GM19238 (cell line): Measurements from ENCODE around the gene ABCC2.
"Not testable (repeated sequence)": the region's sequence is repeated elsewhere in the genome, so short reads cannot be mapped to it uniquely, and the experiment has no call there.

ENCODE experiments used
- DNase-seq: peaks from one replicate; pipeline ENCODE4 v3.0.0; 2011; ENCODE audit warnings: low spot score; ENCODE audit not compliant: insufficient read length

The ABCC2 gene

DNA sequence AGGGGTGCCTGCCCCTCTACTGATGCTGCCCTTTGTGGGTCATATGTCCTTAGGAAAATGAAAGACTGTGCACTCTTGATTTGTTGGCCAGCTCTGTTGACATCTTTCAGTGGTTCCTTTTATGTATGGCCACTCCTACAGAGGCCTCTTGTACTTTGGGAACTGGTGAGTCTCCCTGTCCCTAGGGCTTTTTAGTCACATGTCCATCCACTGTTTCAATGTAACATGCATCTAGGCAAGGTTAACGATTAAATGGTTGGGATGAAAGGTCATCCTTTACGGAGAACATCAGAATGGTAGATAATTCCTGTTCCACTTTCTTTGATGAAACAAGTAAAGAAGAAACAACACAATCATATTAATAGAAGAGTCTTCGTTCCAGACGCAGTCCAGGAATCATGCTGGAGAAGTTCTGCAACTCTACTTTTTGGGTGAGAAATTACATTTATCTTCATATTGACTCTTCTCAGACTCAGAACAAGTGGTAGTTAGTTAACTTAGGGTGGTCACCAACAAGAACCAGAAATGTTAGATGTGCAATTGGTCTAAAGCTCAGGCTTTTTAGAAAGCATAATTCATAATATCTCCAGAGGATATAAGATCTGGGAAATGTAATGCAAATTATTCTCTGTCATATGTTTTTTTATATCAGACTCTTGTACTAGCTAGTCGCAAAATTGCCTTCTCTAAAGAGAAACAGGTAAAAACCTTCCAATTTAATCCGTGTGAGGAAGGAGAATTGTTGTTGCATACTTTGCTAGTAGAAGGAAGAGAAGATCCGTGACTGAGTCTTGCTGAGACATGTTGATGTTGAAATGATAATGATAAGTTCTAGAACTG is at the start of gene ABCC2:
ABCC2 (plus strand) TSS at position 194 of the 840 bp plus-strand sequence; CDS start at position 399, 205 bp downstream.
- DNase-seq = no peak

DNA sequence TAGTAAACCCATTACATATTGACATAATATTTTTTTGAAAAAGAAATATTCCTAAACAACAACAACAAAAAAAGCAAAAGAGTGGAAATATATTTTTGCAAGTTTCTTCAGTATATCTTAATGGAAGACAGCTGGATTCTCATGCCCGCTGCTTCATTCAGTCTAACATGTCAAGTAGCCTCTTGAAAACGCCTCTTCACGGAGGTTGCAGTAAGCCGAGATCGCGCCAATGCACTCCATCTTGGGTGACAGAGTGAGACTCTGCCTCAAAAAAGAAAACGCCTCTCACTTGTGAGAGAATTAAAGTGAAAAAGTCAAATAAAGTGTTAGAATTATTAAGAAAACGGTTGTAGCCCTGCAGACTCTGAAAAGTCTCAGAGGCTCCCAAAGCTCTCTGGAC is 49.1 kb upstream of the ABCC2 start:
- DNase-seq = no peak

DNA sequence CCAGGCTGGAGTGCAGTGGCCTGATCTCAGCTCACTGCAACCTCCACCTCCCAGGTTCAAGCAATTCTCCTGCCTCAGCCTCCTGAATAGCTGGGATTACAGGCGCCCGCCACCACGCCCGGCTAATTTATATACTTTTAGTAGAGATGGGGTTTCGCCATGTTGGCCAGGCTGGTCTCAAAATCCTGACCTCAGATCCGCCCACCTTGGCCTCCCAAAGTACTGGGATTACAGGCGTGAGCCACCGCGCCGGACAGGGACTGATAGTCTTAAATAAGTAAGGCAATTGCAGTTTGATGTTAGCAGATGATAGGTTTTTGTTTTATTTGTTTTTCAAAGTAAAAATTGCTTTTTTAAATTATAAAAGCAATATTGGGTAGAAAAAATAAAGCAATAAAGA is 48.3 kb upstream of the ABCC2 start:
- not testable (repeated sequence) for DNase-seq

DNA sequence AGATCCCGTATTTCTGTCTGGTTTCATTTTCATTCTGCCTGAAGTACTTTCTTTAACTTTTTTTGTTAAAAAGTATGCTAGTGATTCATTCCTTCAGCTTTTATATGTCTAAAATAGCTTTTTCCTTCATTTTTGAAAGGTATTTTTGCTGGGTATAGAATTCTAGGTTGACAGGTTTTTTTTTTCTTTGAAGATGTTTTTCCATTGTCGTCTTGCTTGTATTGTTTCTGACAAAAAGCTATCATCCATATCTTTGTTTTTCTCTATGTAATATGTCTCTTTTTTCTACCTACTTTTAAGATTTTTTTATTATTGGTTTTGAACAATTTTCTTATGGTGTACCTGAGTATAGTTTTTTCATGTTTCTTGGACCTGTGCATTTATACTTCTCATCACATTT is 42.2 kb upstream of the ABCC2 start:
- DNase-seq = no peak

DNA sequence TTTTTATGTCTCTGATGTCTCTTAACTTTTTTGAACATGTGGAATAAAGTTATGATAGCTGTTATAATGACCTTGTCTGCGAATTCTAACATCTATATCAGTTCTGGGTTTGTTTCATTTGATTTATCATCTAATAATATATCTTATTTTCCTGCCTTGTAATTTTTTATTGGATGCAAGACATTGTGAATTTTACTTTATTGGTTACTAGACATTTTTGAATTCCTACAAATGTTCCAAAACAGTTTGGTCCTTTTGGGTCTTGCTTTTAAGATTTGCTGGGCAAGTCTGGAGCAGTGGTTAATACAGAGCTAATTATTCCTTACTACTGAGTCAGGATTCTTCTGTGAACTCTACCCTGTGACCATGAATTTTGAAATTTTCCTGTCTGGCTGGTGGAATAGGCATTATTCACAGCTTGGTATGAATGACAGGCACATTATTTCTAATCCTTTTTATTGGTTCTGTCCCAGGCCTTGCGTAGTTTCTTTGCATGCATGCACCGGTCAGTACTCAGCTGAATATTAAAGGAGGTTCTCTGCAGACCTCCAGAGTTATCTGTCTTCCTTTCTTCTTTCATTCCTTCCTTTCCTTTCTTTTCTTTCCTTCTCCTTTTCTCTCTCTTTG is 41.4 kb upstream of the ABCC2 start:
- DNase-seq = no peak

DNA sequence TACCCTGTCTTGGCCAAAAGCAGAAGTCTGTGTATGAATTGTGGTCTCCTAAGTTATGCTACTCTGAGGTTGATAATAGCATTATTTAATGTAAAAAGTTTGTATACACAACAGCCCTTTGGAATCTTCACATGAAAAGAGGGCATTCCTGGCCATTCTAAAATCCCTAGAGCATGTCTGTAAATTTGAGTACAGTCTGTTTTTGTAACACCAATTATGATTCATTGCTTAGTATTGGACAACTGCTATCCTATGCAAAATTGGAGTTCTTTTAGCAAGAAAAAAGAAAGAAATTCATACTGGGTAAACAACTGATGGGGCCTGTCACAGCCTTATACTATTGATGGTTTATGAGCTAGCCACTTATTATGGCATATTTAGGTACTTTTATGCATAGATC is 40.2 kb upstream of the ABCC2 start:
- no peak for DNase-seq

DNA sequence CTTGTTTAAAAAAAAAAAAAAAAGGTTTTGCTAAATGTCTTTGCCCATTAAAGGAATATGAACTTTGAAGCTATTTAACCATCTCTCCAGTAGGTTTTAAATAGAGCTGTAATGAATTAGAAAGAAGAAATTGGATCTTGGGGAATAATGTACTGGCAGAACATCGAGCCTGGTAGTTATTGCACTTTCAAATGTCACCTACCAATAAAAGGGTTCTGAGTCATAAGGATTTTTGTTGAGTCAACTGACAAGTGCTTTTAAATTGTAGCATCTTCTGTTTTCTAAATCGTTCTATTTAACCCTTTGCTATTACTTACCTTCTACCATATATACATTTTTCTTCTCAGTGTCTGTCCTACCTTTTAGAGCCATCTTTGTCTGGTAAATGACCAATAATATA is 39.7 kb upstream of the ABCC2 start:
- no peak for DNase-seq

DNA sequence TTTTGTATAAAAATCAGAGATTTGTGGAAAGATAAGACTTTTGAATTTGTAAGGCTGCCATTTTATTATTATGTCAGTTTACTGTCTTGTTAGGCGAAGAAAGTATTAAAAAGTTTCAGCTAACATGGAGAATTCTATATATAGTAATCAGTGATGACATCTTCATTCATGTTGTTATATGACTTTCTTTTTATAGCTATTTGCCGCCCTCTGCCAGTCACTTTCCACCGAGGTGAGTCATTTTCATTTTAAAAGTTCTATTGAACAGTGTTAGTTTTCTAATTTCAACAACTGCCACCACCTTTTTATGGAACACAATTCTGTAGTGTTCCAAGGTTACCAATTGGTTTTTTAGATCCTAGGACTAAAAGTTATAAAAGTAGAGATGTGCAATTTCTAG is 38.6 kb upstream of the ABCC2 start:
- no peak for DNase-seq

DNA sequence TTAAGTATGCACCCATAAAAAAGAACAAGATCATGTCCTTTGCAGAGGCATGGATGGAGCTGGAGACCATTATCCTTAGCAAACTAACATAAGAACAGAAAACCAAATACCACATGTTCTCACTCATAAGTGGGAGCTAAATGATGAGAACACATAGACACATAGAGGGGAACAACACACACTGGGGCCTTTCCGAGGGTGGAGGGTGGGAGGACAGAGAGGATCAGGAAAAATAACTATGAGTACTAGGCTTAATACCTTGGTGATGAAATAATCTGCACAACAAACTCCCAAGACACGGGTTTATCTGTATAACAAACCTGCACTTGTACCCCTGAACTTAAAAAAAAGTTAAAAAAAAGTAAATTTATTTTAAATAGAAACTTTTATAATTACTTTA is 36.3 kb upstream of the ABCC2 start:
- DNase-seq = not testable (repeated sequence)

DNA sequence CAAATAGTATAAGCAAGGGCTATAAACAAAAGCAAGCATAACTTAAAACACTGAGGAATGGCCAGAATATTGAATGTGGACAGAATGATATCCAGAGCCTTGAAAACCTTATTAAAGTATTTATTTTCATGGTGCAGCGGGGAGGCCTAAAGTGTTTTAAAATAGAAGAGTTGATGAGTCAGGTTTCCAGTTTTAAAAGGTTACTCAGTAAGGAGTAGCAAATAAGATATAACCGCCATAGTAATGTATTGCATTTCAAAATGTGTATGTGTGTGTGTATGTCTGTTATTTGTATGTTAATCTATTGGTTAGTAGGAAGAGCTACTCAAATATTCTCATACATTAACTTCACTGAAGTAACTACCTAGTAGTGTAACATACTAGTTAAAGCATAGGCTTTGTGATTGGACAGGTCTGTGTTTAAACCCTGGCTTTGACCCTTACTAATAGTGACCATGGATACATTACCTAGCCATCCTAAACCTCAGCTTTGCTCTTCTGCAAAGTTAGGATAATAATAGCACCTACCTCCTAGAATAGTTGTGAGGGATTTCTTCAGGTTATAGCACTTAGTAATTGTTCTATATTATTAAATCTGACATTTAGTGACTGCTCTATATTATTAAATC is 33.5 kb upstream of the ABCC2 start:
- no peak for DNase-seq

DNA sequence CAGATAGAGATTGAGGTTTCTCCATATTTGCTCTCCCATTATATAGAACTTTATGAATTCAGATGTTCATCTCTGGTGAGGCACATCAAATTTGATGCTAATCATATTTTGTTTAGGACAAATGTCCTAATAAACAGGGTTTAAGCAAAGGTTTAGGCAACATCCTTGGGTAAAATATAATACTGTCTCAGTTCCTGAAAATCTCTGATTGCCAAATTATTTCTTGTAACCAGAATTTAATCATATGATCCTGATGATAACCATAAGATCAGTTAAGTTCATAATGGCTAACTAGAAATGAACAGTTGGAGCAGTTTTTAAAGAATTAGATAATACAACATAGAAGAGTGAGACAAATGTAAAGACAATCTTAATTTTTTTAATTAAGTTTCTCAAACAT is 31.8 kb upstream of the ABCC2 start:
- no peak for DNase-seq

DNA sequence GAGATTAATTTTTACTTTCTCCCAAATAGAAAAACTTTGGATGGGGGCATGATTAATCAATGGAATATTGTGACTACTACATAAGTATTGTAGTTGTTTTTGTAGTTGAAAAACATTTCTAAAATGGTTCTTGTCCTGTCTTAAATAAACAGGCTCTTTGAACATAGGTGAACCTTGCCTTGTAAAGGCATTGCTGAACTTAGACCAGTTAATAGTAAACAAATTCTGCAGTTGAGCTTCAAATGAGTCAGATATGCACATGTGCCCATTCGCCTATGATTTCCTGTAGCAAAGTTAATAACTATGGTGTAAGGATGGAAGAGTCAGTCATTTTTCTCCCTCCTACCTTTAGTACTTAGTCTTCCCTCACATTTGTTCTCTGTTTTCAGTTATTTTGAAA is 27.8 kb upstream of the ABCC2 start:
- DNase-seq = no peak

DNA sequence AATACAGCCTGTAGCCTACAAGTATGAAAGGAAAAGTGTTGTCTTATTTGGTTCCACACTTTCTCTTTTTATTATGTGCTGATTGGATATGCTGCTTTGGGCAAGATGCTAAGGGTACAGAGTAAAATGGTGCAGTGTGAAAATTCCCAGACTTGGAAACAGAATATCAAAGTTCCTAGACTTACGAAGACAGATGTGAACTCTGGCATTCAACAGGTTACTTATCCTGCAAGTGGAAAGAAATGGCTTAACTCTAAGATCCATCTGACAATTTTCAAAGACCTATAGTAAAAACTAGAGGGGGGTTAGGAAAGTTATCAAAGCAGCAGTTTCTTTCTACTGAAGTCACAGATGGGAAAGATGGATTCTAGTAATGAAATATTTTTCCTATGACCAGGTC is 26.3 kb upstream of the ABCC2 start:
- DNase-seq = no peak

DNA sequence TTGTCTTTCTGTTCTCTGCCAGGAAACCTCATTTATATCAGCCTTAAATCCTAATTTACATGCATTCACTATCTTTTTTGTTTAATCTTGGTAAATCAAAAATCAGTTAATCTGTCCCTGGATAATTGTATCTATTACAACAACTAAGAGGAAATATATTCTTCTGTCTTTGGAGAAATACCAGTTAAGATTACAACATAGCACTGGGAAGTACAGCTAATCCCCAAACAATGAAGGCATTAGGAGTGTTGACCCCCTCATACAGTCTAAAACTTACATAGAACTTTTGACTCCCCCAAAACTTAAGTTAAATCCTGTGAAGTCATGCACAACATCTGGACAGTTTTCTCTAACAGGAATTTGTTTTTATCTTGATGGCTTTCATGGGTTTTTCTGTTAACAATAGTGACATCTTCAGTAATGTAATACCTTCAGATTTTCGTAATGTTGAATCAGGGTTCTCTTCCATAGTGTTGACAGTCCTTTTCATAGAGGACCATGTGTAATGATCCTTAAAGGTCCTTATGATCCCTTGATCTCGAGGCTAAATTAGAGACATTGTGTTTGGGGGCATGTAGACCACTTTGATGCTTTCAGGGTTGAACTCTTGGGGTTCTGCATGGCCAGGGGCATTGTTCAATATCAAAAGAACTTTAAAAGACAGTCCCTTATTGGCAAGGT is 24.1 kb upstream of the ABCC2 start:
- no peak for DNase-seq

DNA sequence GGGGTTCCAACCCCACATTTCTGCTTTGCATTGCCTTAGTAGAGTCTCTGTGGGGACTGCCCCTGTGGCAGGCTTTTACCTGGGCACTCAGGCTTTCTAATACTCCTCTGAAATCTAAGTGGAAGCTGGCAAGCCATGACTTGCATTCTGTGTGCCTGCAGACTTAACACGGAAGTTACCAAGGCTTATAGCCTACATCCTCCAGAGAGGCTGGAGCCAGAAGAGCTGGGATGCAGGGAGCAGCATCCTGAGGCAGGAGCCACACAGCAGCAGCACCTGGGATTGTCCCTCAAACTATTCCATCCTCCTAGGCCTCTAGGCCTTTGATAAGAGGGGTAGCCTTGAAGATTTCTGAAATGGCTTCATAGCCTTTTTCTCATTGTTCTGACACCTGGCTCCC is 22.1 kb upstream of the ABCC2 start:
- no peak for DNase-seq

DNA sequence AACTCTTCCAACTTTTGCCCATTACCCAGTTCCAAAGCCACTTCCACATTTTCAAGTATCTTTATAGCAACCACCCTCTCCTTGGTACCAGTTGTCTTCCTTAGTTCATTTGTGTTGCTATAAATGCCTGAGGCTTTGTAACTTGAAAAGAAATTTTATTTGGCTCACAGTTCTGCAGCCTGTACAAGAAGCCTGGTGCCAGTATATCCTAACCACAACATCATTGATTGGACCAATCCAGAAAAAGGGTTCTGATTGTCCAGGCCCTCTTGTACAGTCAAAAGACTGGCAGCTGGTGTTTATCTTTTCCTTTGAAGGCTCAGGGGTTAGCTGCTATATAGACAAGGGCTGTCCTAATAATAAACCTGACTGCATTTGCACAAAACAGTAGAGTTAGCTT is 21.1 kb upstream of the ABCC2 start:
- DNase-seq = no peak

DNA sequence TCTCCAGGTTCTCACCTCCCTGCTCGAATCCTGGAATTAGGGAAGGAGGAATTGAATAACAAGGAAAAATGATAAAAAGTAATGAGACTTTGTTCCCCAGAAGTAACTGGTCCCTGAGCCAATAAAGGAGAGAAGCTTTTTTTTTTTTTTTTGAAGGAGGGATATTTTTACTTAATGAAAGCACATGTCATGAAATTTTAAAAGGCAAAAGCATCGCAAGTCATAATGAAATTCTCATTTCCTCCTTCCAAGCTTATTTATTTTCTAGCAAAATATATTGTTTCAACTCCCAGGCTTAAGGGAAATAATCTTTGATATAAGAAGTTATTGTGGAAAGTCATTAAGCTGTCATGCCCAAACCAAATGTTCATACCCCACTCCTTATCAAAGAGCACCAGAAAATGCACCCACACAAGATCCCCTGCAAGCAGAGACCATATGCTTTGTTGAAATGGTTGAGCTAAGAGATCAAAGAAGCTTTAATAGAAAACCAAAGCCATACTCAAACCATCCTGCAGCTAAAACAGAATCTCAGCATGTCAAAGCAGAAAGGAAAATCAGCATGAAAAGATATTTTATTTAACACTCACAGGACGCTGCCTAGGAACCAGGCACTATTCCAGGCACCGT is 16.7 kb upstream of the ABCC2 start:
- no peak for DNase-seq

DNA sequence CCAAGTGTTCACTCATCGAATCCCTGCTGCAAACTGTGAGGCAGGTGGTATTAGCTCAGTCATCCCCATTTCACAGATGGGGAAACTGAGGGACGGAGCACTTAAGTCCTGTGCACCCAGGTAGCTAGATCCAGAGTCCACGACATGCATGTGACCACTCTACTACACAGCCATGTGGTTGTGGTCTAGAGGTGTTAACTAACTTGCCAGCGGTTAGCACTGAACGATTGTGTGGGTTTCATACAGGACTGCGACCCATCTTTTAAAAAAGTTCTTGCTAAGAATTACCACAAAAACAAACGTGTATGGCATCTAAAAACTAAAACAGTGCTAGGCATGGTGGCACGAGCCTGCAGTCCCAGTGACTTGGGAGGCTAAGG is 16.1 kb upstream of the ABCC2 start:
- DNase-seq = no peak

DNA sequence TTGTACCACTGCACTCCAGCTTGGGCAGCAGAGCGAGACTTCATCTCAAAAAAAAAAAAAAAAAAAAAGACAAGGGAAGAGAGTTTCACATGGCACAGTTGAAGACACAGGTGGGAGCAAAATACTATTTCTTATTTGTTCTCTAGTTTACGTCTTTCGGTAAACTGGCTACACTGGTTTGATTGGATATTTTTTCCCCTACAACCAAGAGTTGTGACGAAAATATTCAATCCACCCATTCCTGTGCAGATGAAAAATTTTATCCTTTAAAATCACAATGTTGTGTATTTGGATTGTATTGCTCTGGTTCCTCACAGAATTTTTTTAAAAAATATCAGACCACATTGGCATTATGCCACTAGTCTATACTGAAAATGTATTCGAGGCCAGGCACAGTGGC is 14.5 kb upstream of the ABCC2 start:
- no peak for DNase-seq

DNA sequence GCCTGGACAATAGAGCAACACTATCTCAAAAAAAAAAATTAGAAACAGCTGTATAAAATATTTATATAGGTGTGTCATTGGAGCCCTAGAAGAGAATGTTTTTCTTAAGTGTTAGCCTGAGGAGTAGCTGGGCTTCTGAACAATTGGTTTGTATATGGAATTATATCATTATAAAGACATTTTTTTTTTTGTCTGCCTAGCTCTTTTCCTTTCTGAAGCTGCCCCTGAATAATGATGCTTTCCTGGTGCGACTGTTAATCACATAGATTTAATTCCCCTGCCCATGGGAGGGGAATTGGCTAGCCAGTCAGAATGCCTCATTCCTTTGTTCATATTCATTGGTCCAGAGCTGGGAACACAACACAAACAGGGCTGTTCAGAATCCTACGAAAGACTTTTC is 13.9 kb upstream of the ABCC2 start:
- DNase-seq = no peak

DNA sequence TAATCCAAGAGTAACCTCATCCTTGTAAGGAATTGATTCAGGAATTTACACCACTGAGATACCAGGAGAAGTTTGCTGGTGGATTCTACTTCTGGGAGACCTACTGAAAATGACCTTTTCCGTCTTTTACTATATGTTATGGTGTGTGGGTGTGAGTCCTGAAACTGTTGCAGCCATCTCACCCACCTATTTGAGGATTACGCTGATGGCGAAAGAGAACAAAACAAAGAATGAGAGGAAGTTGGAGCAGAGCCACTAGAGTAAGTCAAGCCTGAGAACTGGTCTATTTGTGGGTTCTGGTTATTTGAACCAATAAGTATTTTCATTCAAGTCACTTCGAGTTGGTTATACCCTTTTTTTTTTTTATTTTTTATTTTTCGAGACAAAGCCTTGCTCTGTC is 12.7 kb upstream of the ABCC2 start:
- no peak for DNase-seq
